ENCODE measurements around the gene SMURF2. TPM values are rescaled to one million over a fixed set of nuclear protein-coding genes. Genes with fewer than 3 reads are reported as not detected.

The SMURF2 gene
- total RNA-seq, 1 experiment from 2014 or later = 24.7 TPM

DNA sequence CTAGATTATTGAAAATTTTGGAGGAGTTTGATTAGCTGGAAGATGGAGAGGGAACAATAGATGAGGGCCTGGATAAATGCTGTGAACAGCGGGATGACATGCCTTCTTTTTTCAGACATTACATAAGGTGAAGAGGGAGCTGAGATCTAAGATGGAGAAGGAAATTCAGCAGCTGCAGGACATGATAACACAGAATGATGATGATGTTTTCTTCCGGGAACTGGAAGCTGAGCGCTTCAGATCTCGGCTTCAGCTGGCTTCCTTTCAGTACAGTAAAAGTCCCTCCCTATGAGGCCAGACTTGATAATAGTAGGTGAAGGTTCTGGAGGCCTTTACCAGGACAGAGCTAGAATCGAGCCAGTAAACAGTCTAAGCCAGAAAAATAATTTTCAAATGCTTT is 124.6 kb downstream of the SMURF2 start:
- ChIA-PET POLR2A (ENCODE audit: low non-redundant PET) (no interaction called here), CTCF (no interaction called here)
- BruUV-seq (replicated peaks) = no TSS peak
- no peaks in the 10 kb centered on the region for H3K9me3 ChIP-seq (ENCODE audit: low read depth, low read length, poor library complexity, severe bottlenecking)
- no peak for DNase-seq (ENCODE audit: low spot score)
- H3K36me3 ChIP-seq (ENCODE audit: insufficient read depth, low read length, poor library complexity, severe bottlenecking) = peaks cover 56% of the 10 kb centered on the region
- H3K27ac ChIP-seq (ENCODE audit: low read depth, low read length, poor library complexity, severe bottlenecking) = no peak overlapping the region
- H3K4me3 ChIP-seq (ENCODE audit: low read depth, low read length, poor library complexity, severe bottlenecking) = no peak overlapping the region
- H3K4me1 ChIP-seq (ENCODE audit: insufficient read depth, low read length, poor library complexity, severe bottlenecking) = no peaks in the 10 kb centered on the region
- no peak for TF ChIP-seq EZH2 (IDR thresholded peaks at IDR 0.05; ENCODE audit: borderline replicate concordance, low read depth, low read length, poor library complexity, severe bottlenecking)
- intact Hi-C loops (cut with micrococcal nuclease; ENCODE audit: unreplicated experiment) = no loop called here
- no peaks in the 10 kb centered on the region for H3K27me3 ChIP-seq (replicated peaks; ENCODE audit: insufficient read depth, low read depth, low read length, poor library complexity)

DNA sequence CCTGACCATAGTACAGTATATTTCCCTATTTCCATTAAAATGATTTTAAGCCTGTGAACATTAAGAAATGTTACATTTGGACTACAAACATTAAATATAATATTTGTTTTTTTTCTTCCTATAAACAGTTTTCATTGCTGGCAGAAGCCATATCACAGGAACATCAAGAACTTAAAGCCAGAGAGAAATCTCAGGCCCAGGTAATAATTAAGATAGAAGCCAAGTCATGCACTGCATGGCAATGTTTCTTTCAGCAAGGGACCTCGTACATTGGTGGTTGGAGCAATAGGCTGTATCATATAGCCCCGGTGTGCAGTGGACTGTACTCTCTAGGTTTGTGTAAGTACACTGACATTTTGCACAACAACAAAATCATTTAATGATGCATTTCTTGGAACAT is 125.2 kb downstream of the SMURF2 start:
- TF ChIP-seq, protein P1, sequence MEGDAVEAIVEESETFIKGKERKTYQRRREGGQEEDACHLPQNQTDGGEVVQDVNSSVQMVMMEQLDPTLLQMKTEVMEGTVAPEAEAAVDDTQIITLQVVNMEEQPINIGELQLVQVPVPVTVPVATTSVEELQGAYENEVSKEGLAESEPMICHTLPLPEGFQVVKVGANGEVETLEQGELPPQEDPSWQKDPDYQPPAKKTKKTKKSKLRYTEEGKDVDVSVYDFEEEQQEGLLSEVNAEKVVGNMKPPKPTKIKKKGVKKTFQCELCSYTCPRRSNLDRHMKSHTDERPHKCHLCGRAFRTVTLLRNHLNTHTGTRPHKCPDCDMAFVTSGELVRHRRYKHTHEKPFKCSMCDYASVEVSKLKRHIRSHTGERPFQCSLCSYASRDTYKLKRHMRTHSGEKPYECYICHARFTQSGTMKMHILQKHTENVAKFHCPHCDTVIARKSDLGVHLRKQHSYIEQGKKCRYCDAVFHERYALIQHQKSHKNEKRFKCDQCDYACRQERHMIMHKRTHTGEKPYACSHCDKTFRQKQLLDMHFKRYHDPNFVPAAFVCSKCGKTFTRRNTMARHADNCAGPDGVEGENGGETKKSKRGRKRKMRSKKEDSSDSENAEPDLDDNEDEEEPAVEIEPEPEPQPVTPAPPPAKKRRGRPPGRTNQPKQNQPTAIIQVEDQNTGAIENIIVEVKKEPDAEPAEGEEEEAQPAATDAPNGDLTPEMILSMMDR (conservative IDR thresholded peaks at IDR 0.05; ENCODE audit: low read depth, low read length) = no peak
- TF ChIP-seq EZH2 (IDR thresholded peaks at IDR 0.05; ENCODE audit: borderline replicate concordance, low read depth, low read length, poor library complexity, severe bottlenecking) = no peak
- intact Hi-C loops (cut with micrococcal nuclease; ENCODE audit: unreplicated experiment) = no loop called here
- CTCF ChIA-PET = no interaction called here
- H3K27me3 ChIP-seq (replicated peaks; ENCODE audit: insufficient read depth, low read depth, low read length, poor library complexity) = no peaks in the 10 kb centered on the region
- no peak overlapping the region for H3K4me3 ChIP-seq (ENCODE audit: low read depth, low read length, poor library complexity, severe bottlenecking)
- no peak for DNase-seq (ENCODE audit: low spot score)
- no TSS peak for BruUV-seq (replicated peaks)
- no peaks in the 10 kb centered on the region for H3K4me1 ChIP-seq (ENCODE audit: insufficient read depth, low read length, poor library complexity, severe bottlenecking)
- no peaks in the 10 kb centered on the region for H3K9me3 ChIP-seq (ENCODE audit: low read depth, low read length, poor library complexity, severe bottlenecking)
- H3K27ac ChIP-seq (ENCODE audit: low read depth, low read length, poor library complexity, severe bottlenecking) = no peak overlapping the region
- peaks cover 62% of the 10 kb centered on the region for H3K36me3 ChIP-seq (ENCODE audit: insufficient read depth, low read length, poor library complexity, severe bottlenecking)
- POLR2A ChIA-PET (ENCODE audit: low non-redundant PET) = no interaction called here

DNA sequence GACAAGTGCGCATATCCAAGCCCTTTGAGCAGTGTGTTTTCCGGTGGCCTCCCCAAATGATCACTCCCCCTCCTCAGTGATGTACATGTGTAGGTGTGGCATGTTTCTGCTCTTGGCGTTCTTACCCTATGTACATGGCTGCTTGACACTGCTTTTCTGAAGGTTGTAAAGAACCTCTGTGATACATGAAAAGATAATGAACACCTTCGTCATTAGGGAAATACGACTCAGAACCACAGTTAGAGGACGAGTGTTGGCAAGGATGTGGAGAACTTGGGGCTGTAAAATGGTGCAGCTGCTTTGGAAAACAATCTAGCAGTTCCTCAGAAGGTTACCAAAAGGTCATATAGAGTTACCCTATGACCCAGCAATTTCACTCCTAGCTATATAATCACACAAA is 126.8 kb downstream of the SMURF2 start:
- intact Hi-C loops (cut with micrococcal nuclease; ENCODE audit: unreplicated experiment) = no loop called here
- TF ChIP-seq EZH2 (IDR thresholded peaks at IDR 0.05; ENCODE audit: borderline replicate concordance, low read depth, low read length, poor library complexity, severe bottlenecking) = no peak
- TF ChIP-seq, protein P1 (conservative IDR thresholded peaks at IDR 0.05; ENCODE audit: low read depth, low read length) = no peak
- ChIA-PET POLR2A (ENCODE audit: low non-redundant PET) (no interaction called here), CTCF (no interaction called here)
- no peak for DNase-seq (ENCODE audit: low spot score)
- H3K4me3 ChIP-seq (ENCODE audit: low read depth, low read length, poor library complexity, severe bottlenecking) = no peak overlapping the region
- H3K36me3 ChIP-seq (ENCODE audit: insufficient read depth, low read length, poor library complexity, severe bottlenecking) = peaks cover 77% of the 10 kb centered on the region
- no TSS peak for BruUV-seq (replicated peaks)
- H3K4me1 ChIP-seq (ENCODE audit: insufficient read depth, low read length, poor library complexity, severe bottlenecking) = no peaks in the 10 kb centered on the region
- H3K27me3 ChIP-seq (replicated peaks; ENCODE audit: insufficient read depth, low read depth, low read length, poor library complexity) = no peaks in the 10 kb centered on the region
- H3K9me3 ChIP-seq (ENCODE audit: low read depth, low read length, poor library complexity, severe bottlenecking) = no peaks in the 10 kb centered on the region
- H3K27ac ChIP-seq (ENCODE audit: low read depth, low read length, poor library complexity, severe bottlenecking) = no peak overlapping the region

DNA sequence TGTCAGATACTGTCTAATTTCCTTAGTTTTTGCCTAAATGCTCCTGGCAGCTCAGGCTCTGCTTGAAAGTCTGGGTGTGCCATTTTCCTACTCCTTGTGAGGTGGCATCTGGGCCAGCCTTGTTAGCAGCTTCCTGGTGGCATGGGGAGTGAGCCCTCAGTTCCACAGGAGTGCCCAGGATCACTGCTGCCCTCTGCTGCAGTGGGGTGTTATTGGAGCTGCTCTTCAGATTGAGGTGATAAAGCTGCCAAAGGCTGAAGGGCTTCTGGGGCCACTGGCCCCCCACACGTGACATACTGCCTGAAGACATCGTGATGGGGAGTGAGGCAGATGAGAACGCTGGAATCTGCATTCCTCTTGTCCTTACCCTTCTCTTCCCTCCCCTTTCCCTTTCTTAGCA is 127.9 kb downstream of the SMURF2 start:
- Histone ChIP-seq H3K27ac (ENCODE audit: low read depth, low read length, poor library complexity, severe bottlenecking) (no peak overlapping the region), H3K9me3 (ENCODE audit: low read depth, low read length, poor library complexity, severe bottlenecking) (no peaks in the 10 kb centered on the region), H3K4me1 (ENCODE audit: insufficient read depth, low read length, poor library complexity, severe bottlenecking) (no peaks in the 10 kb centered on the region), H3K27me3 (replicated peaks; ENCODE audit: insufficient read depth, low read depth, low read length, poor library complexity) (no peaks in the 10 kb centered on the region), H3K4me3 (ENCODE audit: low read depth, low read length, poor library complexity, severe bottlenecking) (no peak overlapping the region), H3K36me3 (ENCODE audit: insufficient read depth, low read length, poor library complexity, severe bottlenecking) (peaks cover 86% of the 10 kb centered on the region)
- intact Hi-C loops (cut with micrococcal nuclease; ENCODE audit: unreplicated experiment) = no loop called here
- BruUV-seq (replicated peaks) = no TSS peak
- CTCF ChIA-PET = interaction anchor here (0.6 kb wide), 1 partner anchor 244 kb away, joined by 3 read pairs; no protein-coding TSS in a partner anchor
- POLR2A ChIA-PET (ENCODE audit: low non-redundant PET) = no interaction called here
- TF ChIP-seq EZH2 (IDR thresholded peaks at IDR 0.05; ENCODE audit: borderline replicate concordance, low read depth, low read length, poor library complexity, severe bottlenecking) = no peak
- TF ChIP-seq, protein P1 (conservative IDR thresholded peaks at IDR 0.05; ENCODE audit: low read depth, low read length) = no peak; the same call in 1 of the 2 replicates
- peak; percentile 18 for DNase-seq (ENCODE audit: low spot score)

Measured in A673 (cell line).